Ishikawa (cell line): ENCODE results near the gene CCR5AS.

Experiments
- CEBPB ChIP-seq: IDR thresholded peaks from 2 replicates; pipeline ENCODE4 v1.6.1; 2012
- CREB1 ChIP-seq: IDR thresholded peaks from 2 replicates; pipeline ENCODE4 v1.6.1; 2012; ENCODE audit warnings: low read depth
- EGR1 ChIP-seq: IDR thresholded peaks from 2 replicates; pipeline ENCODE4 v1.6.1; 2012
- EP300 ChIP-seq: IDR thresholded peaks from 2 replicates; pipeline ENCODE4 v1.6.1; 2012; ENCODE audit warnings: borderline replicate concordance
- FOXM1 ChIP-seq: IDR thresholded peaks from 2 replicates; pipeline ENCODE4 v1.6.1; 2012; ENCODE audit warnings: low read depth, borderline replicate concordance
- NFIC ChIP-seq: IDR thresholded peaks from 2 replicates; pipeline ENCODE4 v1.6.1; 2012
- RAD21 ChIP-seq: IDR thresholded peaks from 2 replicates; pipeline ENCODE4 v1.6.1; 2012; ENCODE audit warnings: low read depth
- TAF1 ChIP-seq: IDR thresholded peaks from 2 replicates; pipeline ENCODE4 v1.6.1; 2012; ENCODE audit warnings: low read depth, mild to moderate bottlenecking
- TCF12 ChIP-seq: IDR thresholded peaks from 2 replicates; pipeline ENCODE4 v1.6.1; 2012; ENCODE audit warnings: low read depth
- TEAD4 ChIP-seq: IDR thresholded peaks from 2 replicates; pipeline ENCODE4 v1.6.1; 2012
- YY1 ChIP-seq: IDR thresholded peaks from 2 replicates; pipeline ENCODE4 v1.6.1; 2012; ENCODE audit warnings: low read depth
- ZBTB7A ChIP-seq: IDR thresholded peaks from 2 replicates; pipeline ENCODE4 v1.6.1; 2012; ENCODE audit warnings: low read depth
- TF ChIP-seq, protein P1 (sequence below): IDR thresholded peaks from 2 replicates; pipeline ENCODE4 v1.6.1; 2012
- TF ChIP-seq, protein P2 (sequence below): IDR thresholded peaks from 2 replicates; pipeline ENCODE4 v1.6.1; 2012; ENCODE audit warnings: low read depth, mild to moderate bottlenecking

DNA sequence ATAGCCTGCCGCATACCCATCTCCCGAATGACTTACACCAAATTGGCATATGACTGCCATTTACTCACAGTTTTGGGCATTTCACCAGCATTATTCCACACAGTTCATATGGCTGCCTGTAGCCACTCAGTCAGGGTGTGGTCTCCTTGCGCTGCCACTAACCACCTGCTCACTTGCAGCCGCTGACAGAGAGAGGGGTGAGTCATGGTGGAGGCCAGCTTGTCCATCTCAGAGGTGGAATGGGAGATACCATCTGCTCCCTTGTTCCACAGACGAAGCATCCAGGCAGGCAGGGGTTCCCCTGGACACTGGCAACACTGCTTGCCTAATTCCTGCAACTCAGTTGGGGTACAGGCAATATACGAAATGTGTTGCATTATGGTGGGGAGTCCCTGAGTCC, 15.8 kb upstream of the CCR5AS start:
- TF ChIP-seq EGR1 = no peak
- TF ChIP-seq, protein P1, sequence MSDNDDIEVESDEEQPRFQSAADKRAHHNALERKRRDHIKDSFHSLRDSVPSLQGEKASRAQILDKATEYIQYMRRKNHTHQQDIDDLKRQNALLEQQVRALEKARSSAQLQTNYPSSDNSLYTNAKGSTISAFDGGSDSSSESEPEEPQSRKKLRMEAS = no peak
- no peak for TF ChIP-seq CREB1
- no peak for TF ChIP-seq YY1
- TF ChIP-seq TAF1 = no peak
- TF ChIP-seq RAD21 = no peak
- no peak for TF ChIP-seq ZBTB7A
- no peak for TF ChIP-seq FOXM1
- no peak for TF ChIP-seq EP300
- TF ChIP-seq TCF12 = no peak
- TF ChIP-seq, protein P2, sequence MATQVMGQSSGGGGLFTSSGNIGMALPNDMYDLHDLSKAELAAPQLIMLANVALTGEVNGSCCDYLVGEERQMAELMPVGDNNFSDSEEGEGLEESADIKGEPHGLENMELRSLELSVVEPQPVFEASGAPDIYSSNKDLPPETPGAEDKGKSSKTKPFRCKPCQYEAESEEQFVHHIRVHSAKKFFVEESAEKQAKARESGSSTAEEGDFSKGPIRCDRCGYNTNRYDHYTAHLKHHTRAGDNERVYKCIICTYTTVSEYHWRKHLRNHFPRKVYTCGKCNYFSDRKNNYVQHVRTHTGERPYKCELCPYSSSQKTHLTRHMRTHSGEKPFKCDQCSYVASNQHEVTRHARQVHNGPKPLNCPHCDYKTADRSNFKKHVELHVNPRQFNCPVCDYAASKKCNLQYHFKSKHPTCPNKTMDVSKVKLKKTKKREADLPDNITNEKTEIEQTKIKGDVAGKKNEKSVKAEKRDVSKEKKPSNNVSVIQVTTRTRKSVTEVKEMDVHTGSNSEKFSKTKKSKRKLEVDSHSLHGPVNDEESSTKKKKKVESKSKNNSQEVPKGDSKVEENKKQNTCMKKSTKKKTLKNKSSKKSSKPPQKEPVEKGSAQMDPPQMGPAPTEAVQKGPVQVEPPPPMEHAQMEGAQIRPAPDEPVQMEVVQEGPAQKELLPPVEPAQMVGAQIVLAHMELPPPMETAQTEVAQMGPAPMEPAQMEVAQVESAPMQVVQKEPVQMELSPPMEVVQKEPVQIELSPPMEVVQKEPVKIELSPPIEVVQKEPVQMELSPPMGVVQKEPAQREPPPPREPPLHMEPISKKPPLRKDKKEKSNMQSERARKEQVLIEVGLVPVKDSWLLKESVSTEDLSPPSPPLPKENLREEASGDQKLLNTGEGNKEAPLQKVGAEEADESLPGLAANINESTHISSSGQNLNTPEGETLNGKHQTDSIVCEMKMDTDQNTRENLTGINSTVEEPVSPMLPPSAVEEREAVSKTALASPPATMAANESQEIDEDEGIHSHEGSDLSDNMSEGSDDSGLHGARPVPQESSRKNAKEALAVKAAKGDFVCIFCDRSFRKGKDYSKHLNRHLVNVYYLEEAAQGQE = no peak
- TF ChIP-seq CEBPB = no peak
- TF ChIP-seq TEAD4 = no peak
- no peak for TF ChIP-seq NFIC
